HepG2 (cell line): Measurements from ENCODE around the gene AHSP. TPM values are rescaled to one million over a fixed set of nuclear protein-coding genes. Genes with fewer than 3 reads are reported as not detected.
A peak's percentile ranks its signal among the peaks of the same experiment; 100 is the strongest.

Experiments
- ATAC-seq: fragments of 200-7000 bp; cut with Tn5 transposase; 3 replicates; pipeline ENCODE4 v1.9.1; 2020; ENCODE audit warnings: mild to moderate bottlenecking, moderate library complexity
- BruUV-seq: library from RNA; stranded (reverse); fragments of 400-500 nt; replicated peaks from 2 replicates; lab custom pipeline; 2021; lab: Mats Ljungman, UMichigan
- CTCF ChIA-PET: fragments of 300-600 bp; formaldehyde crosslinking; extraction: SDS; loops from one replicate; lab custom pipeline; 2021; ENCODE audit warnings: low total read pairs, inconsistent platforms, low intra/inter-chr PET ratio; lab: Yijun Ruan, JAX
- POLR2A ChIA-PET: fragments of 350-600 bp; sonication (Branson Sonifier 250); formaldehyde crosslinking; loops from one replicate; lab custom pipeline; 2020; ENCODE audit warnings: antibody characterized with exemption, inconsistent platforms; lab: Yijun Ruan, JAX
- DNase-seq: peaks from one replicate; pipeline ENCODE4 v3.0.0-alpha.2; 2015; ENCODE audit warnings: low spot score
- FAIRE-seq: peaks from 3 replicates; lab custom pipeline; 2011; peaks lifted over from hg19 to GRCh38; lab: Jason Lieb, UNC
- H2AFZ ChIP-seq: one replicate; pipeline ENCODE4 v1.6.1; 2011; ENCODE audit warnings: low read length, inconsistent platforms
- H3K27ac ChIP-seq: fragments of 300-600 bp; 3 replicates; pipeline ENCODE4 v1.8.0; 2011; ENCODE audit warnings: mixed run types, mild to moderate bottlenecking, mixed read lengths, low read length, inconsistent platforms; ENCODE audit not compliant: insufficient read depth; ENCODE audit errors: extremely low read length
- H3K27me3 ChIP-seq, 2 experiments: fragments of 200-600 bp in 1 of 2; 2 replicates in 1 of 2; 3 replicates in 1 of 2; pipeline versions ENCODE4 v1.6.0 to v1.8.0; 2011; ENCODE audit warnings: low read length in 2 of 2, mild to moderate bottlenecking in 2 of 2, moderate library complexity in 2 of 2, inconsistent platforms in 1 of 2; ENCODE audit not compliant: insufficient read depth in 2 of 2, control insufficient read depth in 1 of 2
- H3K36me3 ChIP-seq, 2 experiments: fragments of 200-600 bp in 1 of 2; replicated peaks in 1 of 2; 2 replicates in 1 of 2; 3 replicates in 1 of 2; pipeline versions ENCODE4 v1.5.1 to v1.8.0; 2011; ENCODE audit warnings: low read length in 2 of 2, inconsistent platforms in 1 of 2; ENCODE audit not compliant: insufficient read depth in 2 of 2, control insufficient read depth in 1 of 2
- H3K4me1 ChIP-seq: 2 replicates; pipeline ENCODE4 v1.5.1; 2012; ENCODE audit warnings: low read length, inconsistent platforms; ENCODE audit not compliant: insufficient read depth
- H3K4me2 ChIP-seq: 2 replicates; pipeline ENCODE4 v1.6.0; 2011; ENCODE audit warnings: low read depth, low read length, inconsistent platforms
- H3K4me3 ChIP-seq, 3 experiments: fragments of 200-600 bp in 1 of 3; sonication (generic), shearing (Covaris generic) in 1 of 3; replicated peaks in 1 of 3; 2 replicates each; pipeline ENCODE4 v1.5.1; 2011 to 2016; ENCODE audit warnings: low read length in 3 of 3, inconsistent platforms in 2 of 3, low read depth in 2 of 3, mild to moderate bottlenecking in 2 of 3, control low read depth in 1 of 3, mixed read lengths in 1 of 3; ENCODE audit not compliant: insufficient read depth in 1 of 3
- H3K79me2 ChIP-seq: one replicate; pipeline ENCODE4 v1.6.1; 2011; ENCODE audit warnings: low read length, inconsistent platforms; ENCODE audit not compliant: insufficient read depth
- H3K9ac ChIP-seq: 2 replicates; pipeline ENCODE4 v1.6.0; 2011; ENCODE audit warnings: mild to moderate bottlenecking, low read depth, low read length, inconsistent platforms; ENCODE audit not compliant: insufficient read depth
- H3K9me3 ChIP-seq: 2 replicates; pipeline ENCODE4 v1.5.1; 2012; ENCODE audit warnings: mild to moderate bottlenecking, low read length
- H4K20me1 ChIP-seq: 2 replicates; pipeline ENCODE4 v1.6.0; 2011; ENCODE audit warnings: inconsistent platforms, mild to moderate bottlenecking, low read length, moderate library complexity; ENCODE audit not compliant: insufficient read depth
- ARNT2 ChIP-seq: sonication (generic); formaldehyde crosslinking; IDR thresholded peaks from 2 replicates; pipeline ENCODE4 v1.8.0; 2022; ENCODE audit warnings: mild to moderate bottlenecking, low read depth, missing genetic modification reagents, moderate library complexity
- KDM1A ChIP-seq: IDR thresholded peaks from 2 replicates; pipeline ENCODE4 v1.6.1; 2016; ENCODE audit warnings: missing compliant biosample characterization
- WGBS: methylation state at CpG from one replicate; pipeline ENCODE4 v1.1.6; 2017; ENCODE audit warnings: low lambda C conversion rate; 5-methylcytosine and 5-hydroxymethylcytosine counted together
- in situ Hi-C: cut with HindIII; loops from 2 replicates; pipeline ENCODE4 v1.10.0; 2017; ENCODE audit warnings: low pct_unique_long_range_greater_than_20kb; ENCODE audit not compliant: extremely low pct_ligation_motif_present
- intact Hi-C: fragments of 100-400 bp; cut with micrococcal nuclease; formaldehyde crosslinking; loops from one replicate; pipeline ENCODE4 v1.10.0; 2022; ENCODE audit not compliant: unreplicated experiment
- polyA plus RNA-seq, 8 experiments: library from polyadenylated mRNA; depleted of rRNA in 3 of 8; stranded (reverse) in 7 of 8; unstranded in 1 of 8; fragments of >200 nt; fragmentation: Illumina TruSeq in 4 of 8; extraction: Trizol in 4 of 8; gene quantifications; 2 replicates each; pipeline versions ENCODE4 v1.2.1 to v1.2.3, GENCODE V29; 2011 to 2016; ENCODE audit warnings: low read depth in 4 of 8, missing spikeins in 1 of 8, mixed read lengths in 1 of 8; ENCODE audit not compliant: insufficient read depth in 1 of 8
- total RNA-seq, 5 experiments: library from RNA; depleted of rRNA; stranded (reverse); fragments of >200 nt; fragmentation: Illumina TruSeq; extraction: Trizol; gene quantifications; 2 replicates each; pipeline ENCODE4 v1.2.3, GENCODE V29; 2016; ENCODE audit warnings: low read depth in 1 of 5
- TF ChIP-seq, protein P1 (sequence below): sonication (generic); formaldehyde crosslinking; IDR thresholded peaks from 2 replicates; pipeline ENCODE4 v1.4.0; 2020; ENCODE audit warnings: mild to moderate bottlenecking, low read depth, missing genetic modification reagents

Gene AHSP
- total and polyA plus RNA-seq, 2 of the 13 experiments (the other 11 are each of a cell fraction or from before 2014, with no cell fraction given), result not detected

DNA sequence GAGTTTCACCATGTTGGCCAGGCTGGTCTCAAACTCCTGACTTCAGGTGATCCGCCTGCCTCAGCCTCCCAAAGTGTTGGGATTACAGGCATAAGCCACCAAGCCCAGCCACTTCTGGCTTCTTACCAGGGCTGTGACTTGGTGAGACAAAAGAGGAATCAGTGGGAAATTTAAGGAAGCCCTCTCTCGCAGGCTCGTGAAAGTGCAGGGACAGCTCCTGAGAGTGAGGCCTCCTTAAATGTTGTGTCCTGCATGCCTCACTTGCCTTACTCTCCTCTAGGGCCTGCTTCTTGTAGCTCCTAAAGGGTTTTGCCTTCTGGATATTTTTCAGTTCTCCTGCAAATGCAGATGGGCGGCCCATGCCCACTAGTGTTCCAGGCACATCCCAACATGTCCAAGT lies 5.2 kb downstream of the AHSP start:
- Histone ChIP-seq H3K27ac (no peak overlapping the region), H3K27me3 (peaks cover 3 to 38% of the 10 kb centered on the region in 2 experiments; a peak in 4 of 5 replicates), H3K9ac (no peak overlapping the region), H3K9me3 (no peaks in the 10 kb centered on the region), H2AFZ (no peak overlapping the region), H3K79me2 (no peaks in the 10 kb centered on the region), H4K20me1 (no peaks in the 10 kb centered on the region)
- no peak for FAIRE-seq
- WGBS, result 70% methylated on average over 4 of the region's 4 CpGs
- intact Hi-C loops, result no loop called here
- CTCF ChIA-PET, result no interaction called here
- BruUV-seq, result no TSS peak
- no peak for ATAC-seq
- TF ChIP-seq, protein P1, sequence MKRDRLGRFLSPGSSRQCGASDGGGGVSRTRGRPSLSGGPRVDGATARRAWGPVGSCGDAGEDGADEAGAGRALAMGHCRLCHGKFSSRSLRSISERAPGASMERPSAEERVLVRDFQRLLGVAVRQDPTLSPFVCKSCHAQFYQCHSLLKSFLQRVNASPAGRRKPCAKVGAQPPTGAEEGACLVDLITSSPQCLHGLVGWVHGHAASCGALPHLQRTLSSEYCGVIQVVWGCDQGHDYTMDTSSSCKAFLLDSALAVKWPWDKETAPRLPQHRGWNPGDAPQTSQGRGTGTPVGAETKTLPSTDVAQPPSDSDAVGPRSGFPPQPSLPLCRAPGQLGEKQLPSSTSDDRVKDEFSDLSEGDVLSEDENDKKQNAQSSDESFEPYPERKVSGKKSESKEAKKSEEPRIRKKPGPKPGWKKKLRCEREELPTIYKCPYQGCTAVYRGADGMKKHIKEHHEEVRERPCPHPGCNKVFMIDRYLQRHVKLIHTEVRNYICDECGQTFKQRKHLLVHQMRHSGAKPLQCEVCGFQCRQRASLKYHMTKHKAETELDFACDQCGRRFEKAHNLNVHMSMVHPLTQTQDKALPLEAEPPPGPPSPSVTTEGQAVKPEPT, result peak; percentile 89; the same call in 1 of the 2 replicates
- TF ChIP-seq KDM1A (CRISPR knock-in tag), result no peak
- TF ChIP-seq, all 625 proteins: peak for 1
- DNase-seq, result no peak
- H3K4me2 ChIP-seq, result no peak overlapping the region
- H3K4me3 ChIP-seq, result no peak overlapping the region
- H3K4me1 ChIP-seq, result peaks cover 26% of the 10 kb centered on the region
- POLR2A ChIA-PET, result no interaction called here
- H3K36me3 ChIP-seq, result no peaks in the 10 kb centered on the region
- in situ Hi-C loops, result no loop called here

DNA sequence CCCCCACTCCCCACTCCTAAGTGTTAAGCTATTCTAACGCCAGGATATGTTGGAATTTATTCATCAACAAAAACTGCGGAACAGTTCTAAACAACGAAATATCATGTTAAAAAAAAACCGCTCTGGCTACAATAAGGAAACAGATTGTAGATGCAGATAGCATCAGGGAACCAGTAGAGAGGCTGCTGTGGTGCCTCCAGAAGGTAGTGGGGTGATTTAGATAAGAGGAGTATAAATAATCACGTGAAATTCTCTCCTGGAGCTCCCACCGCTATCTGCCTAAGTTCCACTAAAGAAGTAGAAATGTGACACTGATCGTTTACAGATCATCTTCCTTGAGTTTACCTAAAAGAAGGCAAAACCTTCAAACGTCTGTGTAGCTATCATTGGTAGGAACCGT lies 8.0 kb downstream of the AHSP start:
- no peaks in the 10 kb centered on the region for H4K20me1 ChIP-seq
- no peak overlapping the region for H3K4me2 ChIP-seq
- TF ChIP-seq ARNT2, result no peak
- ATAC-seq, result no peak
- H3K27ac ChIP-seq, result no peak overlapping the region
- no peak for FAIRE-seq
- ChIA-PET CTCF (no interaction called here), POLR2A (interaction anchor here (1.2 kb wide), 1 partner anchor 338 kb away, joined by 4 read pairs; the partner anchor contains the start of gene ZNF267)
- WGBS, result 56% methylated on average over 9 of the region's 9 CpGs
- H3K79me2 ChIP-seq, result no peaks in the 10 kb centered on the region
- peaks cover 17% of the 10 kb centered on the region for H3K9me3 ChIP-seq
- H3K9ac ChIP-seq, result no peak overlapping the region
- in situ Hi-C loops, result no loop called here
- H3K36me3 ChIP-seq, result no peaks in the 10 kb centered on the region
- H2AFZ ChIP-seq, result no peak overlapping the region
- intact Hi-C loops, result no loop called here
- no peak overlapping the region for H3K4me3 ChIP-seq
- H3K4me1 ChIP-seq, result peaks cover 8% of the 10 kb centered on the region
- H3K27me3 ChIP-seq, result peaks cover 3 to 27% of the 10 kb centered on the region in 2 experiments; a peak in 4 of 5 replicates
- BruUV-seq, result no TSS peak
- no peak for DNase-seq
